HepG2 (cell line): Measurements from ENCODE around the gene GNAS-AS1. TPM values are rescaled to one million over a fixed set of nuclear protein-coding genes. Genes with fewer than 3 reads are reported as not detected.

Experiments used
- ATAC-seq: fragments of 200-7000 bp; cut with Tn5 transposase; 3 replicates; pipeline ENCODE4 v1.9.1; 2020; ENCODE audit warnings: mild to moderate bottlenecking, moderate library complexity
- BruUV-seq: library from RNA; stranded (reverse); fragments of 400-500 nt; replicated peaks from 2 replicates; lab custom pipeline; 2021; lab: Mats Ljungman, UMichigan
- CTCF ChIA-PET: fragments of 300-600 bp; formaldehyde crosslinking; extraction: SDS; loops from one replicate; lab custom pipeline; 2021; ENCODE audit warnings: low total read pairs, inconsistent platforms, low intra/inter-chr PET ratio; lab: Yijun Ruan, JAX
- POLR2A ChIA-PET: fragments of 350-600 bp; sonication (Branson Sonifier 250); formaldehyde crosslinking; loops from one replicate; lab custom pipeline; 2020; ENCODE audit warnings: antibody characterized with exemption, inconsistent platforms; lab: Yijun Ruan, JAX
- DNase-seq: peaks from one replicate; pipeline ENCODE4 v3.0.0-alpha.2; 2015; ENCODE audit warnings: low spot score
- FAIRE-seq: peaks from 3 replicates; lab custom pipeline; 2011; peaks lifted over from hg19 to GRCh38; lab: Jason Lieb, UNC
- H2AFZ ChIP-seq: one replicate; pipeline ENCODE4 v1.6.1; 2011; ENCODE audit warnings: low read length, inconsistent platforms
- H3K27ac ChIP-seq: fragments of 300-600 bp; 3 replicates; pipeline ENCODE4 v1.8.0; 2011; ENCODE audit warnings: mixed run types, mild to moderate bottlenecking, mixed read lengths, low read length, inconsistent platforms; ENCODE audit not compliant: insufficient read depth; ENCODE audit errors: extremely low read length
- H3K27me3 ChIP-seq, 2 experiments: fragments of 200-600 bp in 1 of 2; 2 replicates in 1 of 2; 3 replicates in 1 of 2; pipeline versions ENCODE4 v1.6.0 to v1.8.0; 2011; ENCODE audit warnings: low read length in 2 of 2, mild to moderate bottlenecking in 2 of 2, moderate library complexity in 2 of 2, inconsistent platforms in 1 of 2; ENCODE audit not compliant: insufficient read depth in 2 of 2, control insufficient read depth in 1 of 2
- H3K36me3 ChIP-seq, 2 experiments: fragments of 200-600 bp in 1 of 2; replicated peaks in 1 of 2; 2 replicates in 1 of 2; 3 replicates in 1 of 2; pipeline versions ENCODE4 v1.5.1 to v1.8.0; 2011; ENCODE audit warnings: low read length in 2 of 2, inconsistent platforms in 1 of 2; ENCODE audit not compliant: insufficient read depth in 2 of 2, control insufficient read depth in 1 of 2
- H3K4me1 ChIP-seq: 2 replicates; pipeline ENCODE4 v1.5.1; 2012; ENCODE audit warnings: low read length, inconsistent platforms; ENCODE audit not compliant: insufficient read depth
- H3K4me2 ChIP-seq: 2 replicates; pipeline ENCODE4 v1.6.0; 2011; ENCODE audit warnings: low read depth, low read length, inconsistent platforms
- H3K4me3 ChIP-seq, 3 experiments: fragments of 200-600 bp in 1 of 3; sonication (generic), shearing (Covaris generic) in 1 of 3; replicated peaks in 1 of 3; 2 replicates each; pipeline ENCODE4 v1.5.1; 2011 to 2016; ENCODE audit warnings: low read length in 3 of 3, inconsistent platforms in 2 of 3, low read depth in 2 of 3, mild to moderate bottlenecking in 2 of 3, control low read depth in 1 of 3, mixed read lengths in 1 of 3; ENCODE audit not compliant: insufficient read depth in 1 of 3
- H3K79me2 ChIP-seq: one replicate; pipeline ENCODE4 v1.6.1; 2011; ENCODE audit warnings: low read length, inconsistent platforms; ENCODE audit not compliant: insufficient read depth
- H3K9ac ChIP-seq: 2 replicates; pipeline ENCODE4 v1.6.0; 2011; ENCODE audit warnings: mild to moderate bottlenecking, low read depth, low read length, inconsistent platforms; ENCODE audit not compliant: insufficient read depth
- H3K9me3 ChIP-seq: 2 replicates; pipeline ENCODE4 v1.5.1; 2012; ENCODE audit warnings: mild to moderate bottlenecking, low read length
- H4K20me1 ChIP-seq: 2 replicates; pipeline ENCODE4 v1.6.0; 2011; ENCODE audit warnings: inconsistent platforms, mild to moderate bottlenecking, low read length, moderate library complexity; ENCODE audit not compliant: insufficient read depth
- FOXC1 ChIP-seq: sonication (generic); formaldehyde crosslinking; IDR thresholded peaks from 2 replicates; pipeline ENCODE4 v1.8.0; 2022; ENCODE audit warnings: mild to moderate bottlenecking, missing genetic modification reagents, borderline replicate concordance
- HDAC6 ChIP-seq: fragments of 200-600 bp; sonication (generic); IDR thresholded peaks from 2 replicates; pipeline ENCODE4 v1.7.0; 2017; ENCODE audit warnings: mild to moderate bottlenecking, antibody characterized with exemption, low read length, low read depth
- JDP2 ChIP-seq: sonication (generic); formaldehyde crosslinking; IDR thresholded peaks from 2 replicates; pipeline ENCODE4 v1.8.1; 2022; ENCODE audit warnings: missing genetic modification reagents, borderline replicate concordance
- RARA ChIP-seq: IDR thresholded peaks from 2 replicates; pipeline ENCODE4 v1.6.1; 2016; ENCODE audit warnings: missing genetic modification reagents, missing compliant biosample characterization
- RBAK ChIP-seq: sonication (generic); formaldehyde crosslinking; IDR thresholded peaks from 2 replicates; pipeline ENCODE4 v1.5.1; 2020; ENCODE audit warnings: mild to moderate bottlenecking, missing genetic modification reagents
- SAP130 ChIP-seq: IDR thresholded peaks from 2 replicates; pipeline ENCODE4 v1.6.1; 2016; ENCODE audit warnings: low read depth
- ZBTB21 ChIP-seq: sonication (generic); formaldehyde crosslinking; IDR thresholded peaks from 2 replicates; pipeline ENCODE4 v1.4.0; 2020; ENCODE audit warnings: missing genetic modification reagents
- WGBS: methylation state at CpG from one replicate; pipeline ENCODE4 v1.1.6; 2017; ENCODE audit warnings: low lambda C conversion rate; 5-methylcytosine and 5-hydroxymethylcytosine counted together
- in situ Hi-C: cut with HindIII; loops from 2 replicates; pipeline ENCODE4 v1.10.0; 2017; ENCODE audit warnings: low pct_unique_long_range_greater_than_20kb; ENCODE audit not compliant: extremely low pct_ligation_motif_present
- intact Hi-C: fragments of 100-400 bp; cut with micrococcal nuclease; formaldehyde crosslinking; loops from one replicate; pipeline ENCODE4 v1.10.0; 2022; ENCODE audit not compliant: unreplicated experiment
- polyA plus RNA-seq, 8 experiments: library from polyadenylated mRNA; depleted of rRNA in 3 of 8; stranded (reverse) in 7 of 8; unstranded in 1 of 8; fragments of >200 nt; fragmentation: Illumina TruSeq in 4 of 8; extraction: Trizol in 4 of 8; gene quantifications; 2 replicates each; pipeline versions ENCODE4 v1.2.1 to v1.2.3, GENCODE V29; 2011 to 2016; ENCODE audit warnings: low read depth in 4 of 8, missing spikeins in 1 of 8, mixed read lengths in 1 of 8; ENCODE audit not compliant: insufficient read depth in 1 of 8
- total RNA-seq, 5 experiments: library from RNA; depleted of rRNA; stranded (reverse); fragments of >200 nt; fragmentation: Illumina TruSeq; extraction: Trizol; gene quantifications; 2 replicates each; pipeline ENCODE4 v1.2.3, GENCODE V29; 2016; ENCODE audit warnings: low read depth in 1 of 5
- TF ChIP-seq, protein P1 (sequence below), 2 experiments: sonication (generic) in 1 of 2; formaldehyde crosslinking in 1 of 2; IDR thresholded peaks; 2 replicates each; pipeline versions ENCODE4 v1.6.1 to v1.9.0; 2014 to 2022; ENCODE audit warnings: antibody characterized with exemption in 1 of 2, borderline replicate concordance in 1 of 2, inconsistent platforms in 1 of 2, low read depth in 1 of 2, missing genetic modification reagents in 1 of 2

GNAS-AS1 gene
- total and polyA plus RNA-seq, 2 of the 13 experiments (the other 11 are each of a cell fraction or from before 2014, with no cell fraction given), result not detected

DNA sequence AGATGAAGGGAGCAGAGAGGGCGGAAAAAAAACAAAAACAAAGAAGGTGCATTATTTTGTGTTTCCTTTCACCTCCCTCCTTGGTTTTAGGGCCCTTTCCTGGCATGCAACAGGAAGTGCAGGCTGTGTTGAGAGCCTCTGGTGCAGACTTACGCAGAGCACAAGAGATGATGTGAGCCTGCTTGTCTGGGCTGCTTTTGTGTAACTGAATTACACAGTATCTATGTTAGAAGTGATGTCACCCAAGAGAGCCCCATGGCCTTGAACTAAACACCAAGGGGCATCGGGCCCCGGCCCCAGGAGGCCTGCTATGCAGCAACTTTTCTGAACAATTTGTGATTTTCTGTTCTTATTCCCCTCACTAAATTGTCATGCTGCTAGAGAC is 27.3 kb upstream of the GNAS-AS1 start:
- Histone ChIP-seq H3K36me3 (no peaks in the 10 kb centered on the region), H3K9ac (no peak overlapping the region), H3K9me3 (no peaks in the 10 kb centered on the region), H3K4me3 (no peak overlapping the region), H3K4me2 (no peak overlapping the region), H3K27me3 (peaks cover 0 to 28% of the 10 kb centered on the region in 2 experiments; a peak in 2 of 5 replicates), H3K79me2 (no peaks in the 10 kb centered on the region), H3K4me1 (peaks cover 22% of the 10 kb centered on the region), H4K20me1 (no peaks in the 10 kb centered on the region), H3K27ac (no peak overlapping the region), H2AFZ (no peak overlapping the region)
- CTCF ChIA-PET, result no interaction called here
- ATAC-seq, result peak; percentile 61
- no peak for FAIRE-seq
- intact Hi-C loops (no loop called here), in situ Hi-C loops (no loop called here)
- POLR2A ChIA-PET, result no interaction called here
- no peak for TF ChIP-seq HDAC6
- TF ChIP-seq SAP130 (CRISPR knock-in tag), result no peak
- TF ChIP-seq FOXC1 (CRISPR knock-in tag), result no peak
- TF ChIP-seq, protein P1, sequence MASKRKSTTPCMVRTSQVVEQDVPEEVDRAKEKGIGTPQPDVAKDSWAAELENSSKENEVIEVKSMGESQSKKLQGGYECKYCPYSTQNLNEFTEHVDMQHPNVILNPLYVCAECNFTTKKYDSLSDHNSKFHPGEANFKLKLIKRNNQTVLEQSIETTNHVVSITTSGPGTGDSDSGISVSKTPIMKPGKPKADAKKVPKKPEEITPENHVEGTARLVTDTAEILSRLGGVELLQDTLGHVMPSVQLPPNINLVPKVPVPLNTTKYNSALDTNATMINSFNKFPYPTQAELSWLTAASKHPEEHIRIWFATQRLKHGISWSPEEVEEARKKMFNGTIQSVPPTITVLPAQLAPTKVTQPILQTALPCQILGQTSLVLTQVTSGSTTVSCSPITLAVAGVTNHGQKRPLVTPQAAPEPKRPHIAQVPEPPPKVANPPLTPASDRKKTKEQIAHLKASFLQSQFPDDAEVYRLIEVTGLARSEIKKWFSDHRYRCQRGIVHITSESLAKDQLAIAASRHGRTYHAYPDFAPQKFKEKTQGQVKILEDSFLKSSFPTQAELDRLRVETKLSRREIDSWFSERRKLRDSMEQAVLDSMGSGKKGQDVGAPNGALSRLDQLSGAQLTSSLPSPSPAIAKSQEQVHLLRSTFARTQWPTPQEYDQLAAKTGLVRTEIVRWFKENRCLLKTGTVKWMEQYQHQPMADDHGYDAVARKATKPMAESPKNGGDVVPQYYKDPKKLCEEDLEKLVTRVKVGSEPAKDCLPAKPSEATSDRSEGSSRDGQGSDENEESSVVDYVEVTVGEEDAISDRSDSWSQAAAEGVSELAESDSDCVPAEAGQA (IDR thresholded peaks at IDR 0.05; ENCODE audit: low read depth), result no peak
- TF ChIP-seq, protein P1 (CRISPR knock-in tag; IDR thresholded peaks at IDR 0.05; ENCODE audit: borderline replicate concordance), result no peak
- no peak for TF ChIP-seq RBAK (CRISPR knock-in tag)
- 0 out of 2 replicates have a peak, but pooled peaks have one; percentile 23 for TF ChIP-seq RARA (CRISPR knock-in tag)
- peak; percentile 67 for TF ChIP-seq ZBTB21 (CRISPR knock-in tag)
- no peak for TF ChIP-seq JDP2 (CRISPR knock-in tag)
- BruUV-seq, result no TSS peak
- 20% methylated on average over 4 of the region's 4 CpGs for WGBS
- DNase-seq, result no peak
